ENCODE results near the gene GJA4. TPM values are rescaled to one million over a fixed set of nuclear protein-coding genes. Genes with fewer than 3 reads are reported as not detected.
A peak's percentile ranks its signal among the peaks of the same experiment; 100 is the strongest.

Gene GJA4
- total RNA-seq, 2 donors from 2014 or later, result 9.0 TPM

GRCh38 chr1:34747638-34747941, 45.2 kb upstream of the GJA4 start:
- no peak for TF ChIP-seq CTCF (conservative IDR thresholded peaks at IDR 0.05)
- Mint-ChIP-seq H3K36me3 (ENCODE audit: low read depth) (no peaks in the 10 kb centered on the region), H3K9me3 (no peaks in the 10 kb centered on the region), H3K4me1 (peaks cover 57% of the 10 kb centered on the region), H3K27ac (no peak overlapping the region), H3K27me3 (ENCODE audit: insufficient read depth) (no peaks in the 10 kb centered on the region), H3K4me3 (no peak overlapping the region)
- Histone ChIP-seq H3K4me3 (ENCODE audit: low read length) (no peak overlapping the region), H3K27ac (ENCODE audit: low read depth, low read length) (no peak overlapping the region), H3K9me3 (ENCODE audit: control insufficient read depth, low read length) (no peaks in the 10 kb centered on the region), H3K27me3 (ENCODE audit: control insufficient read depth, insufficient read depth, low read length, poor library complexity, severe bottlenecking) (no peaks in the 10 kb centered on the region), H3K4me1 (ENCODE audit: control insufficient read depth, insufficient read depth, low read length) (peaks cover 22% of the 10 kb centered on the region), H3K36me3 (ENCODE audit: control insufficient read depth, insufficient read depth, low read length) (no peaks in the 10 kb centered on the region), H3K9ac (ENCODE audit: extremely low read depth, low read length, poor library complexity, severe bottlenecking) (no peak overlapping the region)
- 95% methylated on average over 6 of the region's 6 CpGs; no CpG with 5 or more reads in 1 of the 2 experiments for WGBS, 2 experiments (ENCODE audit: insufficient coverage in 1 of 2, insufficient read length in 1 of 2)
- peak; percentile 44 for DNase-seq

GRCh38 chr1:34749992-34750391, 42.8 kb upstream of the GJA4 start:
- Mint-ChIP-seq H3K4me3 (peak overlapping the region; percentile 15), H3K27ac (peak overlapping the region; percentile 91), H3K27me3 (ENCODE audit: insufficient read depth) (no peaks in the 10 kb centered on the region), H3K36me3 (ENCODE audit: low read depth) (no peaks in the 10 kb centered on the region), H3K9me3 (no peaks in the 10 kb centered on the region), H3K4me1 (peaks cover 47% of the 10 kb centered on the region)
- H3K4me1 ChIP-seq (ENCODE audit: control insufficient read depth, insufficient read depth, low read length), result peaks cover 12% of the 10 kb centered on the region
- peak overlapping the region; percentile 36 for H3K4me3 ChIP-seq (ENCODE audit: low read length)
- H3K27me3 ChIP-seq (ENCODE audit: control insufficient read depth, insufficient read depth, low read length, poor library complexity, severe bottlenecking), result no peaks in the 10 kb centered on the region
- H3K27ac ChIP-seq (ENCODE audit: low read depth, low read length), result no peak overlapping the region
- no peak for TF ChIP-seq CTCF (conservative IDR thresholded peaks at IDR 0.05)
- peaks cover 8% of the 10 kb centered on the region for H3K9me3 ChIP-seq (ENCODE audit: control insufficient read depth, low read length)
- H3K9ac ChIP-seq (ENCODE audit: extremely low read depth, low read length, poor library complexity, severe bottlenecking), result no peak overlapping the region
- 25 to 55% methylated on average over 8 of the region's 8 CpGs for WGBS, 2 experiments (ENCODE audit: insufficient coverage in 1 of 2, insufficient read length in 1 of 2)
- no peaks in the 10 kb centered on the region for H3K36me3 ChIP-seq (ENCODE audit: control insufficient read depth, insufficient read depth, low read length)
- peak; percentile 82 for DNase-seq

DNA sequence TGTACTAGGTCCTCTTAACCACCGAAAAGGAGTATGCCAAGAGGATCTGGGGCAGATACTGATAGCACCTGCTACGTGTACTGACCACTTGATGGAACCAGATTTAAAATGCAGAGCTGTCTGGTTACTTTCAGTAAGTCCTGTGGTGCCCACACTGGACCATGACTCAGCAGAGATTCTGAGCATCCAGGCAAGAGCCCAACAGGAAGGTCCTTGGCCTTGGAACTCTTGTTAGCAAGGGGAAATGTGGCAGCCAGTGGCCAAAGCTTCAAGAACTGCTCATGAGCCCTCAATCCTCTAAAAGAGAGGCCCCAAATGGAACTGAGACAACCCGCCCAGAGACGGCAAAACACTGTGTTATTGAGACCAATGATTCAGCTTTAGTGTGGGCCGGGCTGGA, 42.2 kb upstream of the GJA4 start:
- Histone ChIP-seq H3K27ac (ENCODE audit: low read depth, low read length) (no peak overlapping the region), H3K9ac (ENCODE audit: extremely low read depth, low read length, poor library complexity, severe bottlenecking) (no peak overlapping the region), H3K4me3 (ENCODE audit: low read length) (peak overlapping the region; percentile 36), H3K27me3 (ENCODE audit: control insufficient read depth, insufficient read depth, low read length, poor library complexity, severe bottlenecking) (no peaks in the 10 kb centered on the region), H3K4me1 (ENCODE audit: control insufficient read depth, insufficient read depth, low read length) (peaks cover 12% of the 10 kb centered on the region), H3K36me3 (ENCODE audit: control insufficient read depth, insufficient read depth, low read length) (no peaks in the 10 kb centered on the region), H3K9me3 (ENCODE audit: control insufficient read depth, low read length) (peaks cover 8% of the 10 kb centered on the region)
- TF ChIP-seq CTCF (conservative IDR thresholded peaks at IDR 0.05), result no peak
- H3K36me3 Mint-ChIP-seq (ENCODE audit: low read depth), result no peaks in the 10 kb centered on the region
- no peak overlapping the region for H3K4me3 Mint-ChIP-seq
- no peaks in the 10 kb centered on the region for H3K27me3 Mint-ChIP-seq (ENCODE audit: insufficient read depth)
- peak overlapping the region; percentile 91 for H3K27ac Mint-ChIP-seq
- DNase-seq, result no peak
- 84 to 90% methylated on average over 1 to 5 of the region's 5 CpGs for WGBS, 2 experiments (ENCODE audit: insufficient coverage in 1 of 2, insufficient read length in 1 of 2)
- H3K4me1 Mint-ChIP-seq, result peaks cover 49% of the 10 kb centered on the region
- H3K9me3 Mint-ChIP-seq, result no peaks in the 10 kb centered on the region
